Mesothelial cell of epicardium (in vitro differentiated cells): ENCODE measurements around the gene NQO2. TPM values are rescaled to one million over a fixed set of nuclear protein-coding genes. Genes with fewer than 3 reads are reported as not detected.
"Not testable (repeated sequence)": the region's sequence is repeated elsewhere in the genome, so short reads cannot be mapped to it uniquely, and the experiment has no call there.

Experiments
- DNase-seq, 2 experiments: peaks; one replicate each; pipeline ENCODE4 v3.0.0; 2021; ENCODE audit warnings: low spot score in 2 of 2; ENCODE audit not compliant: unreplicated experiment in 2 of 2
- H3K27ac Mint-ChIP-seq: 2 replicates; pipeline ENCODE4 v1.8.0; 2021; ENCODE audit warnings: mixed read lengths
- H3K27me3 Mint-ChIP-seq: 2 replicates; pipeline ENCODE4 v1.8.0; 2021; ENCODE audit warnings: low read depth, mixed read lengths
- H3K36me3 Mint-ChIP-seq: 2 replicates; pipeline ENCODE4 v1.8.0; 2021; ENCODE audit warnings: mixed read lengths
- H3K4me1 Mint-ChIP-seq: 2 replicates; pipeline ENCODE4 v1.8.0; 2021; ENCODE audit warnings: mixed read lengths
- H3K4me3 Mint-ChIP-seq: 2 replicates; pipeline ENCODE4 v1.8.0; 2021; ENCODE audit warnings: mild to moderate bottlenecking, moderate library complexity, mixed read lengths
- H3K9me3 Mint-ChIP-seq: 2 replicates; pipeline ENCODE4 v1.8.0; 2021; ENCODE audit warnings: mixed read lengths
- total RNA-seq: library from RNA; stranded (reverse); gene quantifications from 3 replicates; pipeline ENCODE4 v1.2.1, GENCODE V29; 2021
- TF ChIP-seq, protein P1 (sequence below): fragments of 200-600 bp; sonication (generic); IDR thresholded peaks from one replicate; pipeline ENCODE4 v1.5.0; 2021; ENCODE audit warnings: antibody characterized with exemption; ENCODE audit not compliant: unreplicated experiment

The NQO2 gene
- total RNA-seq, 1 donor from 2014 or later: 18.7 TPM

DNA sequence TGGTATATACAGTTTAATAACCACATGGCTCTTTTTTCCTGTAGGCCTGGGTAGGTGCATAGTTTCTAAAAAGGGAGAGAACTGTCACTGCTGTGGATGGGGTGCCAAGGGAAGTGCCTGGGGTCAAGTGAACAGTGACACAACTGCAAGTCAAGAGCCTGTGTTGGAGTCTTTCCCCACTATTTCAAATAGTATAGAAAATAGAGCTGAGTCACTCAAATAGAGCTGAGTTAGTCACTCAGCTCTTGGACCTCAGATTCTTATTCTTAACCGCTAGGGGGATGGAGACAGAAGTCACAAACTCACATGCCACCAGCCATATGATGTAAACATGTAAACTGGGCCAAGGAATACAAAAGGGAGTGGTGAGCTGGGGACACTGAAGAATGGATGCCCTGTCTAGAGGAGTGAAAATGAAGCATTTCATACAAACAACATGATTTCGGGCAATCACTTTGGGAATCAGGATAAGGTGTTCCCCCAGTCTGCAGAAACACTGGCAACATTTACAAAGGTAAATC lies 2.1 kb downstream of the NQO2 start:
- no peaks in the 10 kb centered on the region for H3K9me3 Mint-ChIP-seq

DNA sequence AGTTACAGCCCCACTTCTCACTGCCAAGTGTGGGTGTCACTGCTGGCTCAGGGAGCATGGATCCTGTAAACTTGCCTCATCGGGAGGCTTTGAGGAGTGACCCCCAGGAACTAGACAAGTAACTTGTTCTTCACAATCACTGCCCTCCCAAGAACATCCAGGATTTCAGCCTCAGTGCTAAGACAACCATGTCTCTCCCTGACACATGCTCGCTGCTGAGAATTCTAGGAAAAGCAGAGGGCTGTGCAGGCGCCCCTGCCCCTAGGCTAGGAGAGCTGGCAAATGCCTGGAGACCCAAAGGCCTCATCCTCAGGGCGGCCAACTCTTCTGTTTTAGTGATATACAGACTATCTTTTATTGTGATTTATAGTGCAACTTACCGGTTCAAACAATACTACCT lies 3.5 kb downstream of the NQO2 start:
- not testable (repeated sequence) for H3K4me3 Mint-ChIP-seq, DNase-seq, H3K9me3 Mint-ChIP-seq, H3K27me3 Mint-ChIP-seq, H3K27ac Mint-ChIP-seq
- H3K36me3 Mint-ChIP-seq: peaks cover 30% of the 10 kb centered on the region
- H3K4me1 Mint-ChIP-seq: peaks cover 13% of the 10 kb centered on the region

More for the DNA sequence above, 2.1 kb downstream of the NQO2 start:
- TF ChIP-seq, protein P1, sequence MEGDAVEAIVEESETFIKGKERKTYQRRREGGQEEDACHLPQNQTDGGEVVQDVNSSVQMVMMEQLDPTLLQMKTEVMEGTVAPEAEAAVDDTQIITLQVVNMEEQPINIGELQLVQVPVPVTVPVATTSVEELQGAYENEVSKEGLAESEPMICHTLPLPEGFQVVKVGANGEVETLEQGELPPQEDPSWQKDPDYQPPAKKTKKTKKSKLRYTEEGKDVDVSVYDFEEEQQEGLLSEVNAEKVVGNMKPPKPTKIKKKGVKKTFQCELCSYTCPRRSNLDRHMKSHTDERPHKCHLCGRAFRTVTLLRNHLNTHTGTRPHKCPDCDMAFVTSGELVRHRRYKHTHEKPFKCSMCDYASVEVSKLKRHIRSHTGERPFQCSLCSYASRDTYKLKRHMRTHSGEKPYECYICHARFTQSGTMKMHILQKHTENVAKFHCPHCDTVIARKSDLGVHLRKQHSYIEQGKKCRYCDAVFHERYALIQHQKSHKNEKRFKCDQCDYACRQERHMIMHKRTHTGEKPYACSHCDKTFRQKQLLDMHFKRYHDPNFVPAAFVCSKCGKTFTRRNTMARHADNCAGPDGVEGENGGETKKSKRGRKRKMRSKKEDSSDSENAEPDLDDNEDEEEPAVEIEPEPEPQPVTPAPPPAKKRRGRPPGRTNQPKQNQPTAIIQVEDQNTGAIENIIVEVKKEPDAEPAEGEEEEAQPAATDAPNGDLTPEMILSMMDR: no peak
- peaks cover 21% of the 10 kb centered on the region for H3K36me3 Mint-ChIP-seq
- H3K27ac Mint-ChIP-seq: no peak overlapping the region
- H3K4me3 Mint-ChIP-seq: no peak overlapping the region
- no peaks in the 10 kb centered on the region for H3K27me3 Mint-ChIP-seq
- no peak for DNase-seq
- H3K4me1 Mint-ChIP-seq: peaks cover 16% of the 10 kb centered on the region

DNA sequence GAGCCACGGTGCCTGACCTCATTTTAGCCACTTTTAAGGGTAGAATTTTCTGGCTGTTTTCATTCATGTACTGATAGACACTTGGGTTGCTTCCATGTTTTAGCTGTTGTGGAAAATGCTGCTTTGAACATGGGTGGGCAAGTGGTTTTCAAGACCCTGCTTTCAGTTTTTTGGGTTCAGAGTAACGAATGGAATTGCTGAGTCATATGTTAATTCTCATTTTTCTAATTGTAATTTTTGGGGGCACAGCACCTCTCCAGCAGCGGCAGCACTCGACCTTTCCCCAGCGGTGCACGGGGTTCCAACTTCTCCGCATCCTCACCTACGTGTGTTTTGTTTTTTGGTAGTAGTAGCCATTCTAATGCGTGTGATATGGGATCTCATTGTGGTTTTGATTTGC lies 5.4 kb downstream of the NQO2 start:
- H3K9me3 Mint-ChIP-seq: peaks cover 8% of the 10 kb centered on the region
- no peak overlapping the region for H3K27ac Mint-ChIP-seq
- TF ChIP-seq, protein P1: no peak
- H3K4me3 Mint-ChIP-seq: no peak overlapping the region
- H3K27me3 Mint-ChIP-seq: no peaks in the 10 kb centered on the region
- DNase-seq: no peak
- H3K4me1 Mint-ChIP-seq: peaks cover 2% of the 10 kb centered on the region
- peaks cover 45% of the 10 kb centered on the region for H3K36me3 Mint-ChIP-seq

DNA sequence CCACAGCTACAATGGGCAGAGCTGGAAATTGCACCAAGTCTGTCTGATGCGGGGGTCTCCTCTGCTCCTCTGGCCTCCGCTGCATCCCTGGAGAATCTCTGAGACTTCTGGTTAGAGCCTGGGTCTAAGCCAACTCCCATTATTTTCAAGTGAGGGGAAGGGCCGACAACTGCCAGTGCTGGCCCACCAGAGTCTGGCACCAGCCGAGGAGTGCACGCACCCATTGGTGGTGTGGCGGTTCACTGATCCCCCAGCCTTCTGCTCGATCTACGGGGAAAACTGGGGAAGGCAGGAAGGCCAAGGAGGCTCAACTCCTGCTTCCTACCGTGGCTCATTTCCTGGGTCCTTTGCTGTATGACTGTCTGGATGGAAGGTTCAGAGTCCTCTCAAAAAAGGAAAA lies 6.2 kb downstream of the NQO2 start:
- Mint-ChIP-seq H3K36me3 (peaks cover 53% of the 10 kb centered on the region), H3K4me3 (no peak overlapping the region), H3K4me1 (no peaks in the 10 kb centered on the region), H3K27ac (no peak overlapping the region), H3K9me3 (peaks cover 14% of the 10 kb centered on the region), H3K27me3 (no peaks in the 10 kb centered on the region)
- TF ChIP-seq, protein P1: no peak
- no peak for DNase-seq

DNA sequence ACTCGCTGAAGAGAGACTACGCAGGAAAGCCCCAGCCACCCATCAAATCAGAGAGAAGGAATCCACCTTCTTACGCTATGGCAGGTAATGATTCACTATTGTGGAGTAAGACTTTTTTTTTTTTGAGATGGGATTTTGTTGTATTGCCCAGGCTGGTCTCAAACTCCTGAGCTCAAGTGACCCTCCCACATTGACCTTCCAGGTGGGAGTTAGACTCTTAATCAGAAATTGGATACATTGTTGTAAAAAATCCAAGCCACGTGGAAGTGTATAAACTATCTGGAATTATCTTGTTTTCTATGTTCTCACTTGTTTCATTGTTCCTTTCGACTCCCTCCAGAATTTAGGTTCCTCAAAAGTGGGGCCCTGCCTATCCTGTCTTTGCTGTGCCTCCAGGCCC lies 6.8 kb downstream of the NQO2 start:
- no peak overlapping the region for H3K27ac Mint-ChIP-seq
- no peak for DNase-seq
- TF ChIP-seq, protein P1: no peak
- H3K4me1 Mint-ChIP-seq: no peaks in the 10 kb centered on the region
- H3K9me3 Mint-ChIP-seq: peaks cover 20% of the 10 kb centered on the region
- peaks cover 59% of the 10 kb centered on the region for H3K36me3 Mint-ChIP-seq
- no peak overlapping the region for H3K4me3 Mint-ChIP-seq
- no peaks in the 10 kb centered on the region for H3K27me3 Mint-ChIP-seq

DNA sequence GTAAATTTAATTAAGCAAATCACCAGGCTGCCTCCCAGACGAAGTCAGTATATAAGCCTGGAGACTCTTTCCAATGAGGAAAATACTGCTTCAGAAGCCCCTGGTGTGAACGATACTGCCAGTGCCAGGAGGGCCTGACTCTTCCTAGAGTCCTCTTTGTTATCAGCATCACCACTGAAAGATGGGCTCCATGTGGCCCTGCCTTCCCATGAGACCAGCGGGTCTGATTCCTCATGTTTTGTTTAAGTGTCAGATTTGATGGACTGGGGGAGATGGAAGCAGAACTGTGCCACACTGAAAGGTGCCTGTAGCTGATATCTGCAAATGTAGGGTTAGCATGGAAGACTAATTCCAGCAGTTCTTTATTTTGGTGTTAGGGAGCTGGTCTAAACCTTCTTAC lies 7.9 kb downstream of the NQO2 start:
- Mint-ChIP-seq H3K9me3 (peaks cover 31% of the 10 kb centered on the region), H3K4me1 (no peaks in the 10 kb centered on the region), H3K4me3 (no peak overlapping the region), H3K27me3 (no peaks in the 10 kb centered on the region), H3K27ac (no peak overlapping the region), H3K36me3 (peaks cover 70% of the 10 kb centered on the region)
- TF ChIP-seq, protein P1: no peak
- DNase-seq: no peak

DNA sequence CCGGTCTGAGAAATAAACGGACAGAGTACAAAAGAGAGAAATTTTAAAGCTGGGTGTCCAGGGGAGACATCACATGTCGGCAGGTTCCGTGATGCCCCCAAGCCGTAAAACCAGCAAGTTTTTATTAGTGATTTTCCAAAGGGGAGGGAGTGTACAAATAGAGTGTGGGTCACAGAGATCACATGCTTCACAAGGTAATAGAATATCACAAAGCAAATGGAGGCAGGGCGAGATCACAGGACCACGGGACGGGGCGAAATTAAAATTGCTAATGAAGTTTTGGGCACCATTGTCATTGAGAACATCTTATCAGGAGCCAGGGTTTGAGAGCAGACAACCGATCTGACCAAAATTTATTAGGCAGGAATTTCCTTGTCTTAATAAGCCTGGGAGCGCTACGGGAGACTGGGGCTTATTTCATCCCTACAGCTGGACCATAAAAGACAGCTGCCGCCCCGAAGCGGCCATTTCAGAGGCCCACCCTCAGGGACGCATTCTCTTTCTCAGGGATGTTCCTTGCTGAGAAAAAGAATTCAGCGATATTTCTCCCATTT lies 9.1 kb downstream of the NQO2 start:
- not testable (repeated sequence) for H3K27me3 Mint-ChIP-seq, DNase-seq, H3K4me3 Mint-ChIP-seq, H3K4me1 Mint-ChIP-seq, H3K27ac Mint-ChIP-seq
- H3K36me3 Mint-ChIP-seq: peaks cover 76% of the 10 kb centered on the region
- peaks cover 31% of the 10 kb centered on the region for H3K9me3 Mint-ChIP-seq
